Upper lobe of left lung (tissue), 4 donors: ENCODE results near the gene CDK11B.

Experiments used
- CTCF ChIP-seq, 6 experiments: fragments of 450-650 bp in 4 of 6; fragments of 200-600 bp in 2 of 6; sonication (generic) in 2 of 6; IDR thresholded peaks; one replicate each; pipeline ENCODE4 v1.5.1; 2016 to 2019; ENCODE audit warnings: antibody characterized with exemption in 6 of 6
- EP300 ChIP-seq, 4 donors: sonication (generic); formaldehyde crosslinking; IDR thresholded peaks; one replicate each; pipeline ENCODE4 v1.5.1; 2017; ENCODE audit warnings: antibody characterized with exemption in 4 of 4, control low read depth in 2 of 4
- POLR2AphosphoS5 ChIP-seq, 2 donors: sonication (generic); formaldehyde crosslinking; IDR thresholded peaks; one replicate each; pipeline ENCODE4 v1.5.1; 2017; ENCODE audit warnings: antibody characterized with exemption in 2 of 2

- TF ChIP-seq CTCF (IDR thresholded peaks at IDR 0.05) = no peak
- no peak for TF ChIP-seq POLR2AphosphoS5 (IDR thresholded peaks at IDR 0.05)
- TF ChIP-seq EP300 (IDR thresholded peaks at IDR 0.05) = no peak
These were observed 29.2 kb downstream of the CDK11B start for GRCh38 chr1:1629430-1630190.
